ENCODE results near the gene TUBB2B.

- no peak for TF ChIP-seq POLR2A (IDR thresholded peaks at IDR 0.05)
- no peak for TF ChIP-seq CTCF (IDR thresholded peaks at IDR 0.05)
Measured at GRCh38 chr6:3264356-3264755, 36.9 kb upstream of the TUBB2B start.

Measured in uterus (tissue), 2 donors.